GM12878 (cell line): ENCODE results near the gene DAO. TPM values are rescaled to one million over a fixed set of nuclear protein-coding genes. Genes with fewer than 3 reads are reported as not detected.

Source experiments
- ATAC-seq: fragments of 200-7000 bp; cut with Tn5 transposase; 3 replicates; pipeline ENCODE4 v1.9.1; 2020; ENCODE audit warnings: mild to moderate bottlenecking, moderate library complexity
- BruUV-seq: library from RNA; stranded (reverse); fragments of 400-500 nt; replicated peaks from 2 replicates; lab custom pipeline; 2021; lab: Mats Ljungman, UMichigan
- CTCF ChIA-PET: fragments of 300-600 bp; sonication (Branson Sonifier 250); formaldehyde crosslinking; extraction: SDS; loops from one replicate; lab custom pipeline; 2021; ENCODE audit warnings: inconsistent platforms; lab: Yijun Ruan, JAX
- POLR2A ChIA-PET: fragments of 350-600 bp; formaldehyde crosslinking; extraction: SDS; loops from one replicate; lab custom pipeline; 2021; ENCODE audit warnings: inconsistent platforms; lab: Charles Lee
- RAD21 ChIA-PET: fragments of 300-600 bp; sonication (Branson Sonifier 250); formaldehyde crosslinking; loops from one replicate; lab custom pipeline; 2023; ENCODE audit warnings: antibody characterized with exemption; ENCODE audit not compliant: unreplicated experiment; lab: Charles Lee
- SMC1A ChIA-PET: fragments of 300-600 bp; sonication (Branson Sonifier 250); formaldehyde crosslinking; loops from one replicate; lab custom pipeline; 2023; ENCODE audit not compliant: unreplicated experiment, uncharacterized antibody; lab: Charles Lee
- DNase-seq: peaks from one replicate; pipeline ENCODE4 v3.0.0-alpha.2; 2011; ENCODE audit warnings: low read depth, low spot score
- FAIRE-seq: peaks from 3 replicates; lab custom pipeline; 2011; peaks lifted over from hg19 to GRCh38; lab: Jason Lieb, UNC
- H2AFZ ChIP-seq: 2 replicates; pipeline ENCODE4 v1.6.0; 2011; ENCODE audit warnings: low read depth, low read length, control low read depth; ENCODE audit not compliant: control insufficient read depth
- H3K27ac ChIP-seq: 2 replicates; pipeline ENCODE4 v1.5.1; 2011; ENCODE audit warnings: control low read depth; ENCODE audit not compliant: control insufficient read depth, insufficient read depth
- H3K27me3 ChIP-seq, 2 experiments: replicated peaks in 1 of 2; 2 replicates each; pipeline versions ENCODE4 v1.6.0 to v1.6.1; 2011; ENCODE audit warnings: low read length in 1 of 2; ENCODE audit not compliant: control insufficient read depth in 2 of 2, insufficient read depth in 2 of 2
- H3K36me3 ChIP-seq, 2 experiments: 2 replicates each; pipeline ENCODE4 v1.5.1; 2011; ENCODE audit warnings: low read length in 1 of 2; ENCODE audit not compliant: control insufficient read depth in 2 of 2, insufficient read depth in 2 of 2
- H3K4me1 ChIP-seq: 2 replicates; pipeline ENCODE4 v1.6.1; 2011; ENCODE audit warnings: mild to moderate bottlenecking, low read length, moderate library complexity, mixed read lengths; ENCODE audit not compliant: control insufficient read depth, insufficient read depth
- H3K4me2 ChIP-seq: 2 replicates; pipeline ENCODE4 v1.6.0; 2011; ENCODE audit warnings: control low read depth; ENCODE audit not compliant: control insufficient read depth, insufficient read depth
- H3K4me3 ChIP-seq: fragments of 200-600 bp; sonication (generic); 2 replicates; pipeline ENCODE4 v1.5.1; 2016
- H3K79me2 ChIP-seq: 2 replicates; pipeline ENCODE4 v1.6.0; 2011; ENCODE audit warnings: low read length; ENCODE audit not compliant: control insufficient read depth, insufficient read depth
- H3K9ac ChIP-seq: 2 replicates; pipeline ENCODE4 v1.8.0; 2011; ENCODE audit warnings: low read length, control low read depth, mixed read lengths; ENCODE audit not compliant: control insufficient read depth, insufficient read depth
- H3K9me3 ChIP-seq: replicated peaks from 3 replicates; pipeline ENCODE4 v1.5.1; 2011; ENCODE audit warnings: mild to moderate bottlenecking, low read length; ENCODE audit not compliant: control insufficient read depth, insufficient read depth
- H4K20me1 ChIP-seq: 2 replicates; pipeline ENCODE4 v1.6.0; 2011; ENCODE audit not compliant: control insufficient read depth, insufficient read depth
- SPI1 ChIP-seq: IDR thresholded peaks from 2 replicates; pipeline ENCODE4 v1.6.1; 2011; ENCODE audit warnings: low read depth, mild to moderate bottlenecking, low read length, moderate library complexity, borderline replicate concordance; ENCODE audit not compliant: insufficient read depth
- WGBS: methylation state at CpG from one replicate; pipeline ENCODE4 v1.1.6; 2016; ENCODE audit warnings: low lambda C conversion rate; ENCODE audit not compliant: insufficient replicate concordance, insufficient coverage; ENCODE audit errors: missing lambda C conversion rate; 5-methylcytosine and 5-hydroxymethylcytosine counted together
- in situ Hi-C: fragments of 300-500 bp; cut with MboI; formaldehyde crosslinking; loops from 9 replicates; pipeline ENCODE4 v1.14.3; 2018; ENCODE audit warnings: mixed read lengths
- intact Hi-C: fragments of 100-400 bp; cut with micrococcal nuclease; formaldehyde crosslinking; loops from one replicate; pipeline ENCODE4 v1.14.2; 2022; ENCODE audit not compliant: unreplicated experiment
- polyA plus RNA-seq, 11 experiments: library from polyadenylated mRNA; depleted of rRNA in 4 of 11; unstranded in 6 of 11; stranded (reverse) in 5 of 11; fragments of >200 nt; fragmentation: Nextera tagmentation in 4 of 11; fragmentation: Illumina TruSeq in 1 of 11; extraction: Ambion mirVana in 4 of 11; extraction: Trizol in 1 of 11; gene quantifications; 1 replicate in 1 of 11; 2 replicates in 10 of 11; pipeline versions ENCODE4 v1.2.1 to v1.2.3, GENCODE V29; 2011 to 2016; ENCODE audit warnings: inconsistent platforms in 2 of 11, missing spikeins in 2 of 11, low read depth in 1 of 11
- total RNA-seq, 4 experiments: library from RNA; depleted of rRNA in 3 of 4; stranded (reverse); fragments of >200 nt in 3 of 4; fragmentation: Illumina TruSeq in 1 of 4; extraction: Trizol in 1 of 4; gene quantifications; 2 replicates each; pipeline versions ENCODE4 v1.2.1 to v1.2.3, GENCODE V29; 2013 to 2021
- TF ChIP-seq, protein P1 (sequence below): fragments of 450-650 bp; IDR thresholded peaks from 2 replicates; pipeline ENCODE4 v1.6.1; 2017; ENCODE audit warnings: mild to moderate bottlenecking, moderate library complexity
- TF ChIP-seq, protein P2 (sequence below): IDR thresholded peaks from 2 replicates; pipeline ENCODE4 v1.6.1; 2011; ENCODE audit warnings: borderline replicate concordance, low read depth, mild to moderate bottlenecking, moderate library complexity, low read length; ENCODE audit not compliant: insufficient read depth, poor library complexity, severe bottlenecking
- TF ChIP-seq, protein P3 (sequence below): IDR thresholded peaks from 2 replicates; pipeline ENCODE4 v1.6.1; 2011; ENCODE audit warnings: borderline replicate concordance, low read depth, mild to moderate bottlenecking, moderate library complexity, mixed read lengths, low read length; ENCODE audit not compliant: insufficient read depth; ENCODE audit errors: extremely low read length
- TF ChIP-seq, protein P4 (sequence below): IDR thresholded peaks from 2 replicates; pipeline ENCODE4 v1.6.1; 2012; ENCODE audit warnings: low read length, inconsistent platforms

DAO gene
- total and polyA plus RNA-seq, 10 of the 15 experiments (the other 5 are each of a cell fraction or from before 2014, with no cell fraction given), result 0.15 TPM; not detected in 9

DNA sequence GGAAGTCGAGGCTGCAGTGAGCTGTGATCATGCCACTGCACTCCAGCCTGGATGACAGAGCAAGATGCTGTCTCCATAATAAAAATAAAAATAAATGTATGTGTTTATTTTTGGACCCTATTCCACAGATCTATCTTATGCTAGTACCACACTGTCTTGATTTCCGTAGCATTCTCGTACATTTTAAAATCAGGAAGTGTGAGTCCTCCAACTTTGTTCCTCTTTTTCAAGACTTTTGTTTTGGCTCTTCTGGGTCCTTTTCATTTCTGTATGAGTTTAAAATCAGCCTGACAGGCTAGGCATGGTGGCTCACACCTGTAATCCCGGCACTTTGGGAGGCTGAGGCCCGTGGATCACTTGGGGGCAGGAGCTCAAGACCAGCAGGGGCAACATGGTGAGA, 25.8 kb downstream of the DAO start:
- Histone ChIP-seq H3K9ac (no peak overlapping the region), H4K20me1 (no peaks in the 10 kb centered on the region), H3K4me3 (no peak overlapping the region), H3K4me1 (no peaks in the 10 kb centered on the region; the same call in 1 of the 2 replicates), H3K36me3 (no peaks in the 10 kb centered on the region), H3K27ac (no peak overlapping the region), H3K79me2 (no peaks in the 10 kb centered on the region), H3K9me3 (no peaks in the 10 kb centered on the region), H2AFZ (no peak overlapping the region), H3K4me2 (no peak overlapping the region), H3K27me3 (no peaks in the 10 kb centered on the region)
- BruUV-seq, result no TSS peak
- peak; percentile 74; the same call in 1 of the 2 replicates for TF ChIP-seq SPI1
- TF ChIP-seq, protein P1, sequence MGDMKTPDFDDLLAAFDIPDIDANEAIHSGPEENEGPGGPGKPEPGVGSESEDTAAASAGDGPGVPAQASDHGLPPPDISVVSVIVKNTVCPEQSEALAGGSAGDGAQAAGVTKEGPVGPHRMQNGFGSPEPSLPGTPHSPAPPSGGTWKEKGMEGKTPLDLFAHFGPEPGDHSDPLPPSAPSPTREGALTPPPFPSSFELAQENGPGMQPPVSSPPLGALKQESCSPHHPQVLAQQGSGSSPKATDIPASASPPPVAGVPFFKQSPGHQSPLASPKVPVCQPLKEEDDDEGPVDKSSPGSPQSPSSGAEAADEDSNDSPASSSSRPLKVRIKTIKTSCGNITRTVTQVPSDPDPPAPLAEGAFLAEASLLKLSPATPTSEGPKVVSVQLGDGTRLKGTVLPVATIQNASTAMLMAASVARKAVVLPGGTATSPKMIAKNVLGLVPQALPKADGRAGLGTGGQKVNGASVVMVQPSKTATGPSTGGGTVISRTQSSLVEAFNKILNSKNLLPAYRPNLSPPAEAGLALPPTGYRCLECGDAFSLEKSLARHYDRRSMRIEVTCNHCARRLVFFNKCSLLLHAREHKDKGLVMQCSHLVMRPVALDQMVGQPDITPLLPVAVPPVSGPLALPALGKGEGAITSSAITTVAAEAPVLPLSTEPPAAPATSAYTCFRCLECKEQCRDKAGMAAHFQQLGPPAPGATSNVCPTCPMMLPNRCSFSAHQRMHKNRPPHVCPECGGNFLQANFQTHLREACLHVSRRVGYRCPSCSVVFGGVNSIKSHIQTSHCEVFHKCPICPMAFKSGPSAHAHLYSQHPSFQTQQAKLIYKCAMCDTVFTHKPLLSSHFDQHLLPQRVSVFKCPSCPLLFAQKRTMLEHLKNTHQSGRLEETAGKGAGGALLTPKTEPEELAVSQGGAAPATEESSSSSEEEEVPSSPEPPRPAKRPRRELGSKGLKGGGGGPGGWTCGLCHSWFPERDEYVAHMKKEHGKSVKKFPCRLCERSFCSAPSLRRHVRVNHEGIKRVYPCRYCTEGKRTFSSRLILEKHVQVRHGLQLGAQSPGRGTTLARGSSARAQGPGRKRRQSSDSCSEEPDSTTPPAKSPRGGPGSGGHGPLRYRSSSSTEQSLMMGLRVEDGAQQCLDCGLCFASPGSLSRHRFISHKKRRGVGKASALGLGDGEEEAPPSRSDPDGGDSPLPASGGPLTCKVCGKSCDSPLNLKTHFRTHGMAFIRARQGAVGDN, result no peak
- TF ChIP-seq, protein P2, sequence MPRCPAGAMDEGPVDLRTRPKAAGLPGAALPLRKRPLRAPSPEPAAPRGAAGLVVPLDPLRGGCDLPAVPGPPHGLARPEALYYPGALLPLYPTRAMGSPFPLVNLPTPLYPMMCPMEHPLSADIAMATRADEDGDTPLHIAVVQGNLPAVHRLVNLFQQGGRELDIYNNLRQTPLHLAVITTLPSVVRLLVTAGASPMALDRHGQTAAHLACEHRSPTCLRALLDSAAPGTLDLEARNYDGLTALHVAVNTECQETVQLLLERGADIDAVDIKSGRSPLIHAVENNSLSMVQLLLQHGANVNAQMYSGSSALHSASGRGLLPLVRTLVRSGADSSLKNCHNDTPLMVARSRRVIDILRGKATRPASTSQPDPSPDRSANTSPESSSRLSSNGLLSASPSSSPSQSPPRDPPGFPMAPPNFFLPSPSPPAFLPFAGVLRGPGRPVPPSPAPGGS, result no peak
- TF ChIP-seq, protein P3, sequence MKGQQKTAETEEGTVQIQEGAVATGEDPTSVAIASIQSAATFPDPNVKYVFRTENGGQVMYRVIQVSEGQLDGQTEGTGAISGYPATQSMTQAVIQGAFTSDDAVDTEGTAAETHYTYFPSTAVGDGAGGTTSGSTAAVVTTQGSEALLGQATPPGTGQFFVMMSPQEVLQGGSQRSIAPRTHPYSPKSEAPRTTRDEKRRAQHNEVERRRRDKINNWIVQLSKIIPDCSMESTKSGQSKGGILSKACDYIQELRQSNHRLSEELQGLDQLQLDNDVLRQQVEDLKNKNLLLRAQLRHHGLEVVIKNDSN, result no peak
- TF ChIP-seq, protein P4, sequence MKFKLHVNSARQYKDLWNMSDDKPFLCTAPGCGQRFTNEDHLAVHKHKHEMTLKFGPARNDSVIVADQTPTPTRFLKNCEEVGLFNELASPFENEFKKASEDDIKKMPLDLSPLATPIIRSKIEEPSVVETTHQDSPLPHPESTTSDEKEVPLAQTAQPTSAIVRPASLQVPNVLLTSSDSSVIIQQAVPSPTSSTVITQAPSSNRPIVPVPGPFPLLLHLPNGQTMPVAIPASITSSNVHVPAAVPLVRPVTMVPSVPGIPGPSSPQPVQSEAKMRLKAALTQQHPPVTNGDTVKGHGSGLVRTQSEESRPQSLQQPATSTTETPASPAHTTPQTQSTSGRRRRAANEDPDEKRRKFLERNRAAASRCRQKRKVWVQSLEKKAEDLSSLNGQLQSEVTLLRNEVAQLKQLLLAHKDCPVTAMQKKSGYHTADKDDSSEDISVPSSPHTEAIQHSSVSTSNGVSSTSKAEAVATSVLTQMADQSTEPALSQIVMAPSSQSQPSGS, result no peak
- SMC1A ChIA-PET, result no interaction called here
- POLR2A ChIA-PET, result no interaction called here
- RAD21 ChIA-PET, result interaction anchor here (1.0 kb wide), 1 partner anchor 44 kb away, joined by 3 read pairs; no protein-coding TSS in a partner anchor
- DNase-seq (no peak), ATAC-seq (peak; percentile 39; the same call in 1 of the 3 replicates), FAIRE-seq (no peak)
- in situ Hi-C loops (no loop called here), intact Hi-C loops (no loop called here)
- CTCF ChIA-PET, result interaction anchor here (1.9 kb wide), 1 partner anchor 22 kb away, joined by 4 read pairs; no protein-coding TSS in a partner anchor
- WGBS, result 21% methylated on average over 5 of the region's 5 CpGs
